Chondrocyte (in vitro differentiated cells): Measurements from ENCODE around the gene TMEM59. TPM values are rescaled to one million over a fixed set of nuclear protein-coding genes. Genes with fewer than 3 reads are reported as not detected.
"Not testable (repeated sequence)": the region's sequence is repeated elsewhere in the genome, so short reads cannot be mapped to it uniquely, and the experiment has no call there.

Experiments
- DNase-seq: peaks from one replicate; pipeline ENCODE4 v3.0.0; 2021; ENCODE audit warnings: mixed read lengths, low spot score
- H3K27ac Mint-ChIP-seq: one replicate; pipeline ENCODE4 v1.8.0; 2021; ENCODE audit warnings: mild to moderate bottlenecking, moderate library complexity, mixed read lengths; ENCODE audit not compliant: unreplicated experiment
- H3K27me3 Mint-ChIP-seq: 2 replicates; pipeline ENCODE4 v1.8.0; 2021; ENCODE audit warnings: low read depth, mixed read lengths
- H3K36me3 Mint-ChIP-seq: 2 replicates; pipeline ENCODE4 v1.8.0; 2021; ENCODE audit warnings: low read depth, mixed read lengths
- H3K4me1 Mint-ChIP-seq: 2 replicates; pipeline ENCODE4 v1.8.0; 2021; ENCODE audit warnings: low read depth, mild to moderate bottlenecking, mixed read lengths
- H3K4me3 Mint-ChIP-seq: one replicate; pipeline ENCODE4 v1.8.0; 2021; ENCODE audit warnings: mild to moderate bottlenecking, moderate library complexity, mixed read lengths; ENCODE audit not compliant: unreplicated experiment
- H3K9me3 Mint-ChIP-seq: 2 replicates; pipeline ENCODE4 v1.8.0; 2021; ENCODE audit warnings: low read depth, mixed read lengths
- total RNA-seq: library from RNA; stranded (reverse); gene quantifications from 3 replicates; pipeline ENCODE4 v1.2.1, GENCODE V29; 2021
- TF ChIP-seq, protein P1 (sequence below): fragments of 200-600 bp; sonication (generic); IDR thresholded peaks from 2 replicates; pipeline ENCODE4 v1.5.0; 2021; ENCODE audit warnings: antibody characterized with exemption, mild to moderate bottlenecking, moderate library complexity

The TMEM59 gene
- total RNA-seq, 1 donor from 2014 or later, result 301 TPM

DNA sequence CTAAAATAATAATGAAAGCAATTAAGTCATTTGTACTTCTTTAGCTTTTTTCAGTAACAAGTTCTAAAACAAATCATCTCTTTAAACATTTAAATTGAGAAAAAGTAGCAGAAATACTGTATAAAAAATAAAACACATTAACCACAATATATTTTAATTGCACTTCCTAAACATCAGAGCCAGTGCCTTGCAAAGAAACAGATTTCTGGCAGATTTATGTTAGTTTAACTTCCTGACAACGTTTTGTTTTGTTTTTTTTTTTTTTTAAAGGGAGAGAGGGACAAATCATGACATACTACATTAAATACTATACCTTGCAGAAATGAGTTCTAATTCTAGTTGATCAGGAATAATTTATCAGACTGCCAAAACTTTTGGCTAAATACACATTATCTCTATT is 11.2 kb downstream of the TMEM59 start:
- H3K9me3 Mint-ChIP-seq, result no peaks in the 10 kb centered on the region
- DNase-seq, result no peak
- no peaks in the 10 kb centered on the region for H3K27me3 Mint-ChIP-seq
- TF ChIP-seq, protein P1, sequence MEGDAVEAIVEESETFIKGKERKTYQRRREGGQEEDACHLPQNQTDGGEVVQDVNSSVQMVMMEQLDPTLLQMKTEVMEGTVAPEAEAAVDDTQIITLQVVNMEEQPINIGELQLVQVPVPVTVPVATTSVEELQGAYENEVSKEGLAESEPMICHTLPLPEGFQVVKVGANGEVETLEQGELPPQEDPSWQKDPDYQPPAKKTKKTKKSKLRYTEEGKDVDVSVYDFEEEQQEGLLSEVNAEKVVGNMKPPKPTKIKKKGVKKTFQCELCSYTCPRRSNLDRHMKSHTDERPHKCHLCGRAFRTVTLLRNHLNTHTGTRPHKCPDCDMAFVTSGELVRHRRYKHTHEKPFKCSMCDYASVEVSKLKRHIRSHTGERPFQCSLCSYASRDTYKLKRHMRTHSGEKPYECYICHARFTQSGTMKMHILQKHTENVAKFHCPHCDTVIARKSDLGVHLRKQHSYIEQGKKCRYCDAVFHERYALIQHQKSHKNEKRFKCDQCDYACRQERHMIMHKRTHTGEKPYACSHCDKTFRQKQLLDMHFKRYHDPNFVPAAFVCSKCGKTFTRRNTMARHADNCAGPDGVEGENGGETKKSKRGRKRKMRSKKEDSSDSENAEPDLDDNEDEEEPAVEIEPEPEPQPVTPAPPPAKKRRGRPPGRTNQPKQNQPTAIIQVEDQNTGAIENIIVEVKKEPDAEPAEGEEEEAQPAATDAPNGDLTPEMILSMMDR, result no peak
- H3K4me3 Mint-ChIP-seq, result no peak overlapping the region
- H3K27ac Mint-ChIP-seq, result no peak overlapping the region
- H3K36me3 Mint-ChIP-seq, result peaks cover 17% of the 10 kb centered on the region
- no peaks in the 10 kb centered on the region for H3K4me1 Mint-ChIP-seq

DNA sequence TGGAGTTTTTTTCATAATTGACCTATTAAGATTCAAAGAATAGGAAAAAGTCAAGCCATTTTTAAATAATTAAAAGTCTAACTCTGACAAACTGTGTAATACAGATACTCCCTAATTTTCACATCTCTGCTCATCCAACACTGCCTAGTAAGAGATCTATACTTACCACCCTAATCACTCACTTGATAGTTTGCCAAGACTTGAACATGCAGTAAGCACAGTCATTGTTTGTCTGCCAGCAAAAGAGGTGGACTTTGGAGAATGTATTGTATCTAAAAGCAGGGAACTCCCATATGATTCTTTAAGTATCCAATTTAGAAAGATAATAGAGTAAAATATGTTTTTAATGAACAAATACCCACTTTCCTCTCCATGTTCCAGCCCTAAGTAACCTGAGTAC is 15.5 kb downstream of the TMEM59 start:
- no peaks in the 10 kb centered on the region for H3K4me1 Mint-ChIP-seq
- no peak overlapping the region for H3K27ac Mint-ChIP-seq
- TF ChIP-seq, protein P1, result no peak
- no peak for DNase-seq
- H3K9me3 Mint-ChIP-seq, result no peaks in the 10 kb centered on the region
- peaks cover 32% of the 10 kb centered on the region for H3K36me3 Mint-ChIP-seq
- H3K4me3 Mint-ChIP-seq, result no peak overlapping the region
- no peaks in the 10 kb centered on the region for H3K27me3 Mint-ChIP-seq

DNA sequence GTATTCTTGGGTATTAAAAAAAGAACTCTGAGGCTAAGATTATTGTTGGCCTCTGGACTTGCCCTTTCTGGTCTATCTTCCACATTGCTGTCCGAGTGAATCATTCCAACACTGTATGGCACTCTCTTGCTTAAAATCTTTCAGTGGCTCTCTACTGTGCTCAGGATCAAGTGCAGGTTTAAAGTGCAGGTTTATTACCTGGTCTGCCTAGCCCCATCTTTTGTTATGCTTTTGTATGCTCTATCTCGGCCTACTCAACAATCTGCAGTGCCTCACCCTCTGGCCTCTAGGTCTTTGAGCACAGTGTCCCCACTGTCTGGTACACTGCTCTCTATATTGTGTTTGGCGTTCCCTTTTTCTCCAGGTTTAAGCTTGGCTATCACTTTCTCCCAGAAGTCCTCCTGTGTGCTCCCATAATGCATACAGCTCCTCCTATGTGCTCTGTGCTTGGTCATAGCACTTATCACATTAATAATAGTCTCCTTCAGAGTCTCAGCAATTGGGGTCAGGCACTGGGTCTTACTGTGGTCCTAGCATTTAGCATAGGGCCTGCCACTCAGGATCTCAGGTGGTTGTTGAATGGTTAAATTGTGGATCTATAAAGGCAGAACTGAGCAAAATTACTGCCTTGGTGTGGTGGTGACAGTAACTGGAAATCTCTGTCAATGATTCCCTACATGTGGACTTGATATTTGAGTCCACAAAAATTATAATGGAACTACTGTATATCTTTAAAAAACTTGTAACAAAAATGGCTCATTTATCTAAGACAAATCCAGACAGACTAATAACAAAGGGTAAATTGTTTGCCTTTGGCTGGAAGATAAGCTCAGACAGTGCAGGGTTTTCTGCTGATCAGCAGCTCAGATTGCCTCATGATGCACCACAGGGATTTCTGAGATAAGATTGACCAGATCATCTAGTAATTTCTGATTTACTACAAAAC is 24.4 kb downstream of the TMEM59 start:
- Mint-ChIP-seq H3K27ac (no peak overlapping the region), H3K27me3 (no peaks in the 10 kb centered on the region), H3K4me1 (peaks cover 3% of the 10 kb centered on the region), H3K36me3 (peaks cover 4% of the 10 kb centered on the region), H3K9me3 (no peaks in the 10 kb centered on the region), H3K4me3 (no peak overlapping the region)
- no peak for DNase-seq
- TF ChIP-seq, protein P1, result no peak

DNA sequence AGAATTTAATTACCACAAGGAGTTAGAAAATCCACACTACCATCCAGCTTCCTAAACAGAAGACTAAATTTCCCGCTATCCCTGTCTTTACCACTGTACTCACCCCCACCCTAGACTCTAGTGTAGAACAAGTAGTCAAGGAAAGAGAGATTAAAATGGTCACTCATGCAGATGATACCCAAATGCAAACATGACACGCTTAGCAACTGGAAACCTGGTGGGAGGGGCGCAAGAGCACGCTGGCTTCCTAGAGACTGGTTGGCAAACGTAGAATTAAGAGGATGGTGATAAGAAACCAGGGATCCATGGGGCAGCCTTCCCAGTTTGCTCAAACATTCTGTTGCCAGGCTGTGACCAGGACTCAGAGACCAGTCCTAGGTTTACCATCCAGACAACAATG is 25.2 kb downstream of the TMEM59 start:
- no peaks in the 10 kb centered on the region for H3K9me3 Mint-ChIP-seq
- peaks cover 3% of the 10 kb centered on the region for H3K4me1 Mint-ChIP-seq
- H3K4me3 Mint-ChIP-seq, result no peak overlapping the region
- H3K27me3 Mint-ChIP-seq, result no peaks in the 10 kb centered on the region
- DNase-seq, result no peak
- TF ChIP-seq, protein P1, result no peak
- no peak overlapping the region for H3K27ac Mint-ChIP-seq
- peaks cover 4% of the 10 kb centered on the region for H3K36me3 Mint-ChIP-seq

DNA sequence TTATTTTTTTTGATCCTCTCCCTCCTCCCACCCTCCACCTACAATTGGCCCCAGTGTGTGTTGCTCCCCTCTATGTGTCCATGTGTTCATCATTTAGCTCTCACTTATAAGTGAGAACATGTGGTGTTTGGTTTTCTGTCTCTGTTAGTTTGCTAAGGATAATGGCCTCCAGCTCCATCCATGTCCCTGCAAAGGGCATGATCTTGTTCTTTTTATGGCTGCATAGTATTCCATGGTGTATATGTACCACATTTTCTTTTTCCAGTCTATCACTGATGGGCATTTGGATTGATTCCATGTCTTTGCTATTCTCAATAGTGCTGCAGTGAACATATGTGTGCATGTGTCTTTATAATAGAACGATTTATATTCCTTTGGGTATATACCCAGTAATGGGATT is 28.2 kb downstream of the TMEM59 start:
- not testable (repeated sequence) for H3K4me1 Mint-ChIP-seq, H3K9me3 Mint-ChIP-seq, H3K27ac Mint-ChIP-seq, H3K36me3 Mint-ChIP-seq, H3K27me3 Mint-ChIP-seq, DNase-seq, H3K4me3 Mint-ChIP-seq

DNA sequence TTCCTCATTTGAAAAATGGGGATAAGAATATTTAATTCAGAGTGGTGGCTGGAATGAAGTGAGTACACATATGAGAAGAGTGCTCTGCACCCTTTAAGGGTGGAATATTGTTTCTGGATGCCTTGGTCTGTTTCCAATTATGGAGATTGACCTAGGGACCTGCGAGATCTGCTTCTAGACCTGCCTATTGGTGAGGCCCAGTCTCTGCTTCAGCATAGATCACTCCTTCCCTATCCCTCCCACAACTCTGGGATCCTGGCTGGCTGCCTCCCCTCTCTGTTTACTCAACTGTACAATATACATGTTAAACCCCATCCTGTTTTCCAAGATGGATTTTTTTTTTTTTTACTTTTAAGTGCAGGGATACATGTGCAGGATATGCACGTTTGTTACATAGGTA is 28.6 kb downstream of the TMEM59 start:
- TF ChIP-seq, protein P1, result no peak
- no peak overlapping the region for H3K4me3 Mint-ChIP-seq
- no peak overlapping the region for H3K27ac Mint-ChIP-seq
- H3K4me1 Mint-ChIP-seq, result no peaks in the 10 kb centered on the region
- peaks cover 2% of the 10 kb centered on the region for H3K36me3 Mint-ChIP-seq
- no peak for DNase-seq
- peaks cover 2% of the 10 kb centered on the region for H3K27me3 Mint-ChIP-seq
- H3K9me3 Mint-ChIP-seq, result no peaks in the 10 kb centered on the region

DNA sequence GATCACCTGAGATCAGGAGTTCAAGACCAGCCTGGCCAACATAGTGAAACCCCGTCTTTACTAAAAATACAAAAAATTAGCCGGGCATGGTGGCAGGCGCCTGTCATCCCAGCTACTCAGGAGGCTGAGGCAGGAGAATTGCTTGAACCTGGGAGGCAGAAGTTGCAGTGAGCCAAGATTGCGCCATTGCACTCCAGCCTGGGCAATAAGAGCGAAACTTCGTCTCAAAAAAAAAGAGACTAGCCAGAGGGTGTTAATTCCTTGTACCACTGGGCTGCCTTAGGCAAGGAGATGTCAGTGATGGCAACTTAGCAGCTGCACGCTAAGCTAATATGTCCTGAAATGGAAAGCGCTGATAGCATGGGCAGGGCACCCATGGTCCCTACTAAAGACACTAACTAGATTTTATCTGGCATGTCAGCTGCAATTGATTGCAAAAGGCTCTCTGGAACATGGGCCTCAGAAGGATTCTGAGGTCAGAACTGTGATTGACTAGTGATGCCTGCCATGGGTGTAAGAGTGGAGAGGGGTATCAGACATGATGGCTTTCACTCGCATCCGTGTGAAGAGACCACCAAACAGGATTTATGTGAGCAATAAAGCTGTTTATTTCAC is 33.3 kb downstream of the TMEM59 start:
- not testable (repeated sequence) for H3K4me3 Mint-ChIP-seq, DNase-seq, H3K4me1 Mint-ChIP-seq, H3K36me3 Mint-ChIP-seq, H3K9me3 Mint-ChIP-seq, H3K27ac Mint-ChIP-seq
- H3K27me3 Mint-ChIP-seq, result peaks cover 14% of the 10 kb centered on the region
